Motor neuron (in vitro differentiated cells): ENCODE results near the gene MFAP3L. TPM values are rescaled to one million over a fixed set of nuclear protein-coding genes. Genes with fewer than 3 reads are reported as not detected.
"Not testable (repeated sequence)": the region's sequence is repeated elsewhere in the genome, so short reads cannot be mapped to it uniquely, and the experiment has no call there.

Experiments
- ATAC-seq, 8 experiments: fragments of 200-7000 bp; cut with Tn5 transposase; replicated peaks in 6 of 8; 2 replicates each; pipeline ENCODE4 v1.8.0; 2021; ENCODE audit warnings: mild to moderate bottlenecking in 8 of 8, moderate library complexity in 8 of 8
- H3K27ac ChIP-seq, 2 donors: fragments of 250-450 bp; sonication (Bioruptor Pico); 2 replicates each; pipeline ENCODE4 v1.9.0; 2021; ENCODE audit warnings: antibody characterized with exemption in 2 of 2, mild to moderate bottlenecking in 2 of 2, moderate library complexity in 1 of 2
- H3K4me1 ChIP-seq, 2 donors: fragments of 250-450 bp; sonication (Bioruptor Pico); replicated peaks in 1 of 2; 2 replicates each; pipeline ENCODE4 v1.6.1; 2021; ENCODE audit warnings: antibody characterized with exemption in 2 of 2, mild to moderate bottlenecking in 2 of 2, moderate library complexity in 1 of 2
- H3K4me3 ChIP-seq, 5 donors: fragments of 250-450 bp; sonication (Bioruptor Pico); 2 replicates each; pipeline ENCODE4 v1.9.0; 2021; ENCODE audit warnings: antibody characterized with exemption in 5 of 5, mild to moderate bottlenecking in 5 of 5, moderate library complexity in 4 of 5
- WGBS, 10 experiments: fragments of 450-650 bp; shearing (Covaris generic); methylation state at CpG; one replicate each; pipeline ENCODE4 v1.0.0; 2022; 5-methylcytosine and 5-hydroxymethylcytosine counted together
- in situ Hi-C, 9 experiments: fragments of 400-800 bp; cut with MboI; loops; one replicate each; pipeline ENCODE4 v1.15.0; 2021; ENCODE audit warnings: low sequenced_read_pairs in 9 of 9, low pct_unique_long_range_greater_than_20kb in 2 of 9; ENCODE audit not compliant: unreplicated experiment in 9 of 9
- total RNA-seq, 8 experiments: library from RNA; unstranded; fragments of 300-600 nt; gene quantifications; 2 replicates each; pipeline versions ENCODE4 v1.2.3 to v1.2.4, GENCODE V29; 2022

Gene MFAP3L
- total RNA-seq, 8 experiments from 2014 or later: 1.0 to 15.1 (median 4.4) TPM

GRCh38 chr4:169955521-169955920, 70.7 kb downstream of the MFAP3L start:
- no peak for ATAC-seq
- no peak overlapping the region for H3K4me3 ChIP-seq
- 93 to 100% (median 98%) methylated on average over 1 to 4 of the region's 5 CpGs; no CpG with 5 or more reads in 5 of the 10 experiments for WGBS, 10 experiments
- in situ Hi-C loops: no loop called here
- peaks cover 9 to 27% of the 10 kb centered on the region in 2 donors for H3K4me1 ChIP-seq
- H3K27ac ChIP-seq: no peak overlapping the region

- in situ Hi-C loops: no loop called here
- ATAC-seq: no peak
- H3K27ac ChIP-seq: no peak overlapping the region
- WGBS, 10 experiments: 19 to 100% (median 100%) methylated on average over 1 to 4 of the region's 4 CpGs; no CpG with 5 or more reads in 1 of the 10 experiments
- H3K4me1 ChIP-seq: peaks cover 9 to 13% of the 10 kb centered on the region in 2 donors
- no peak overlapping the region for H3K4me3 ChIP-seq
Measured at GRCh38 chr4:169952236-169953002, 73.8 kb downstream of the MFAP3L start.

DNA sequence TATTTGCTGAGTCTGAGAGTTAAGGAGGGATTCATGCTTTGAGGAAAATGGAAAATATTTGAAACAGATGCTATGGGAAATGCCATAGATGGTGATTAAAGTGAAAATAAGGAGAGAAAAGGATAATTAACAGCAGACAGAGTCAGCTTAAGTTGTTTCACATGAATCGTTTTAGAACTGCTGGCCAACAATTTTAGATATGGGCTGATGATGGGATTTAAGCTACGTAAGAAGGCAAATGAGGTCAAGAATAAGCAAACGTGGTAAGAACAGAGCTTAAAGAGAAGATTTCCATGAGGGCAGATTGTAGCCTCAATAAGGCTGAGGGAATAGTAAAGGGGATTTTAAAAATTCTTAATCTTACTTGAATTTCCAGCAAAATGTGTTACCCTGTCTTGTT, 77.9 kb downstream of the MFAP3L start:
- peaks cover 0 to 7% of the 10 kb centered on the region in 2 donors for H3K4me1 ChIP-seq
- WGBS, 10 experiments: 0 to 100% (median 49%) methylated on average over 1 to 3 of the region's 3 CpGs
- no peak overlapping the region for H3K27ac ChIP-seq
- no peak overlapping the region for H3K4me3 ChIP-seq
- ATAC-seq: no peak
- in situ Hi-C loops: no loop called here

GRCh38 chr4:169945636-169946035, 80.6 kb downstream of the MFAP3L start:
- Histone ChIP-seq H3K4me1 (peaks cover 0 to 7% of the 10 kb centered on the region in 2 donors), H3K4me3 (no peak overlapping the region), H3K27ac (peak overlapping the region in 1 of 2 donors; percentile 36)
- 0 to 80% (median 25%) methylated on average over 1 of the region's 1 CpG; no CpG with 5 or more reads in 5 of the 10 experiments for WGBS, 10 experiments
- in situ Hi-C loops: no loop called here
- ATAC-seq: no peak

GRCh38 chr4:169943601-169944000, 82.6 kb downstream of the MFAP3L start:
- H3K4me1 ChIP-seq, H3K27ac ChIP-seq, H3K4me3 ChIP-seq, ATAC-seq, in situ Hi-C loops: not testable (repeated sequence)
- 33 to 100% (median 80%) methylated on average over 1 to 4 of the region's 6 CpGs; no CpG with 5 or more reads in 3 of the 10 experiments for WGBS, 10 experiments

GRCh38 chr4:169941141-169941540, 85.1 kb downstream of the MFAP3L start:
- H3K4me3 ChIP-seq: no peak overlapping the region
- no peak for ATAC-seq

GRCh38 chr4:169940460-169940859, 85.7 kb downstream of the MFAP3L start:
- Histone ChIP-seq H3K27ac (no peak overlapping the region), H3K4me3 (no peak overlapping the region), H3K4me1 (peaks cover 3% of the 10 kb centered on the region in 2 donors)
- 33 to 100% (median 84%) methylated on average over 1 to 7 of the region's 8 CpGs for WGBS, 10 experiments
- in situ Hi-C loops: no loop called here
- peak in 1 of 8 experiments; percentile 33 for ATAC-seq

More at GRCh38 chr4:169941141-169941540, 85.1 kb downstream of the MFAP3L start:
- Histone ChIP-seq H3K4me1 (peaks cover 3 to 7% of the 10 kb centered on the region in 2 donors), H3K27ac (no peak overlapping the region)
- in situ Hi-C loops: no loop called here
- 40 to 100% (median 85%) methylated on average over 1 to 4 of the region's 5 CpGs; no CpG with 5 or more reads in 4 of the 10 experiments for WGBS, 10 experiments

Other genes with a start within 250 kb of the MFAP3L start
- gene AADAT, start 63.6 kb upstream of the MFAP3L start, total RNA-seq: 10 to 100 TPM in 6 of 8 experiments, 1 to 10 TPM in 2; 4.6 to 25.3 (median 12.1) TPM